SK-N-SH (cell line): ENCODE results near the gene DLGAP5. TPM values are rescaled to one million over a fixed set of nuclear protein-coding genes. Genes with fewer than 3 reads are reported as not detected.

Experiments
- CTCF ChIA-PET: fragments of 300-600, 350-600 bp; formaldehyde crosslinking; extraction: SDS; loops from one replicate; lab custom pipeline; 2021; lab: Yijun Ruan, JAX
- POLR2A ChIA-PET: fragments of 350-600 bp; sonication (Branson Sonifier 250); formaldehyde crosslinking; extraction: SDS; loops from one replicate; lab custom pipeline; 2020; ENCODE audit warnings: antibody characterized with exemption, inconsistent platforms; lab: Yijun Ruan, JAX
- DNase-seq: peaks from one replicate; pipeline ENCODE4 v3.0.0; 2012
- H2AFZ ChIP-seq: fragments of 200-600 bp; sonication (generic); 2 replicates; pipeline ENCODE4 v1.8.1; 2016; ENCODE audit warnings: antibody characterized with exemption, mild to moderate bottlenecking, low read depth
- H3F3A ChIP-seq: fragments of 200-600 bp; sonication (generic); replicated peaks from 2 replicates; pipeline ENCODE3; 2016; ENCODE audit warnings: antibody characterized with exemption, mild to moderate bottlenecking; ENCODE audit not compliant: insufficient read depth
- H3K27ac ChIP-seq, 2 experiments: fragments of 200-500 bp in 1 of 2; fragments of 200-600 bp in 1 of 2; sonication (Bioruptor generic) in 1 of 2; sonication (generic), shearing (Covaris generic) in 1 of 2; 2 replicates each; pipeline versions ENCODE4 v1.5.1 to v1.6.1; 2014 to 2016; ENCODE audit warnings: low read depth in 2 of 2, inconsistent platforms in 1 of 2, low read length in 1 of 2, mild to moderate bottlenecking in 1 of 2, mixed read lengths in 1 of 2
- H3K27me3 ChIP-seq: fragments of 200-600 bp; sonication (generic), shearing (Covaris generic); 2 replicates; pipeline ENCODE4 v1.6.1; 2016; ENCODE audit warnings: mixed run types; ENCODE audit not compliant: insufficient read depth
- H3K36me3 ChIP-seq, 2 experiments: fragments of 200-500 bp in 1 of 2; fragments of 200-600 bp in 1 of 2; sonication (Bioruptor generic) in 1 of 2; sonication (generic) in 1 of 2; replicated peaks in 1 of 2; 2 replicates each; pipeline versions ENCODE3 to v1.5.1; 2014 to 2016; ENCODE audit warnings: low read length in 1 of 2, mild to moderate bottlenecking in 1 of 2; ENCODE audit not compliant: insufficient read depth in 2 of 2, control insufficient read depth in 1 of 2
- H3K4me1 ChIP-seq, 2 experiments: fragments of 200-500 bp in 1 of 2; fragments of 200-600 bp in 1 of 2; sonication (Bioruptor generic) in 1 of 2; sonication (generic), shearing (Covaris generic) in 1 of 2; 2 replicates each; pipeline versions ENCODE4 v1.5.1 to v1.6.1; 2014 to 2016; ENCODE audit warnings: low read depth in 1 of 2, low read length in 1 of 2, mixed run types in 1 of 2; ENCODE audit not compliant: insufficient read depth in 2 of 2, control insufficient read depth in 1 of 2
- H3K4me2 ChIP-seq: fragments of 200-600 bp; sonication (generic), shearing (Covaris generic); 2 replicates; pipeline ENCODE4 v1.6.1; 2017; ENCODE audit warnings: mixed run types
- H3K4me3 ChIP-seq, 2 experiments: fragments of 200-500 bp in 1 of 2; fragments of 200-600 bp in 1 of 2; sonication (Bioruptor generic) in 1 of 2; sonication (generic), shearing (Covaris generic) in 1 of 2; 2 replicates each; pipeline versions ENCODE4 v1.5.1 to v1.8.1; 2014 to 2016; ENCODE audit warnings: low read depth in 2 of 2, inconsistent platforms in 1 of 2, low read length in 1 of 2, mild to moderate bottlenecking in 1 of 2, mixed read lengths in 1 of 2, moderate library complexity in 1 of 2
- H3K79me2 ChIP-seq: fragments of 200-600 bp; sonication (generic); 2 replicates; pipeline ENCODE4 v1.8.1; 2017; ENCODE audit warnings: mild to moderate bottlenecking; ENCODE audit not compliant: insufficient read depth
- H3K9ac ChIP-seq: fragments of 200-600 bp; sonication (generic); 2 replicates; pipeline ENCODE4 v1.6.1; 2017; ENCODE audit warnings: mixed run types
- H3K9me2 ChIP-seq: fragments of 200-600 bp; sonication (generic); 2 replicates; pipeline ENCODE4 v1.6.1; 2017; ENCODE audit warnings: mixed run types
- H3K9me3 ChIP-seq: fragments of 200-600 bp; sonication (generic); 2 replicates; pipeline ENCODE4 v1.6.1; 2017; ENCODE audit warnings: mixed run types, mild to moderate bottlenecking, moderate library complexity
- H4K20me1 ChIP-seq: fragments of 200-600 bp; sonication (generic); 2 replicates; pipeline ENCODE4 v1.6.1; 2017; ENCODE audit warnings: mild to moderate bottlenecking, mixed run types; ENCODE audit not compliant: insufficient read depth
- CTCF ChIP-seq: fragments of 200-600 bp; sonication (generic); IDR thresholded peaks from 2 replicates; pipeline ENCODE4 v1.6.1; 2017; ENCODE audit warnings: antibody characterized with exemption, mild to moderate bottlenecking, moderate library complexity
- EZH2phosphoT487 ChIP-seq: fragments of 200-600 bp; sonication (generic); IDR thresholded peaks from 2 replicates; pipeline ENCODE4 v1.6.1; 2017; ENCODE audit warnings: low read depth, mixed run types, mild to moderate bottlenecking, antibody characterized with exemption, moderate library complexity, borderline replicate concordance
- JUND ChIP-seq: IDR thresholded peaks from 2 replicates; pipeline ENCODE4 v1.4.0; 2012
- MEF2A ChIP-seq: IDR thresholded peaks from 2 replicates; pipeline ENCODE4 v1.4.0; 2012; ENCODE audit warnings: low read depth, borderline replicate concordance
- MXI1 ChIP-seq: IDR thresholded peaks from 2 replicates; pipeline ENCODE4 v1.6.1; 2012; ENCODE audit warnings: mild to moderate bottlenecking, low read depth, low read length, improper control_type of control experiment
- NFIC ChIP-seq: IDR thresholded peaks from 2 replicates; pipeline ENCODE4 v1.4.0; 2012; ENCODE audit warnings: borderline replicate concordance
- NRF1 ChIP-seq: IDR thresholded peaks from 2 replicates; pipeline ENCODE4 v1.6.1; 2012; ENCODE audit warnings: low read depth, mild to moderate bottlenecking, low read length
- PBX3 ChIP-seq: IDR thresholded peaks from 2 replicates; pipeline ENCODE4; 2012
- RAD21 ChIP-seq: IDR thresholded peaks from 2 replicates; pipeline ENCODE4 v1.6.1; 2012; ENCODE audit warnings: mild to moderate bottlenecking, low read length
- RCOR1 ChIP-seq: fragments of 150-350 bp; IDR thresholded peaks from 2 replicates; pipeline ENCODE4 v1.6.1; 2017; ENCODE audit warnings: antibody characterized with exemption, low read length
- REST ChIP-seq: IDR thresholded peaks from 2 replicates; pipeline ENCODE4 v1.6.1; 2012; ENCODE audit warnings: mild to moderate bottlenecking, low read depth, low read length, moderate library complexity
- RXRA ChIP-seq: IDR thresholded peaks from 2 replicates; pipeline ENCODE4 v1.4.0; 2012; ENCODE audit warnings: low read depth, mild to moderate bottlenecking, borderline replicate concordance
- SMC3 ChIP-seq: IDR thresholded peaks from 2 replicates; pipeline ENCODE4 v1.6.1; 2012; ENCODE audit warnings: low read depth, low read length, improper control_type of control experiment
- WGBS: methylation state at CpG from one replicate; pipeline ENCODE4 v1.1.6; 2017; ENCODE audit warnings: low lambda C conversion rate; 5-methylcytosine and 5-hydroxymethylcytosine counted together
- polyA plus RNA-seq, 3 experiments: library from polyadenylated mRNA; depleted of rRNA; stranded (reverse); fragments of >200 nt; gene quantifications; 2 replicates each; pipeline ENCODE4 v1.2.3, GENCODE V29; 2012

DLGAP5 gene
- polyA plus RNA-seq, 1 of the 3 experiments (the other 2 are of a cell fraction): 6.4 TPM

GRCh38 chr14:55192054-55192621 is 753 bp upstream of the DLGAP5 start:
- CTCF ChIA-PET: interaction anchor here (0.7 to 0.8 kb wide), 2 partner anchors 21 to 326 kb away, joined by 3 read pairs; no protein-coding TSS in a partner anchor
- peak overlapping the region; percentile 63; the same call in 1 of the 2 replicates for H3K9ac ChIP-seq
- peak overlapping the region; percentile 95 for H2AFZ ChIP-seq
- H4K20me1 ChIP-seq: no peaks in the 10 kb centered on the region
- no peaks in the 10 kb centered on the region for H3K9me2 ChIP-seq
- peaks cover 42% of the 10 kb centered on the region for H3K79me2 ChIP-seq
- TF ChIP-seq REST (no peak), RCOR1 (no peak), NRF1 (no peak), MEF2A (no peak), RAD21 (no peak), SMC3 (no peak), EZH2phosphoT487 (no peak), CTCF (no peak), RXRA (no peak), PBX3 (no peak), JUND (no peak), NFIC (no peak), MXI1 (no peak)
- POLR2A ChIA-PET: no interaction called here
- H3K9me3 ChIP-seq: no peaks in the 10 kb centered on the region
- H3F3A ChIP-seq: peaks cover 3% of the 10 kb centered on the region
- 56% methylated on average over 11 of the region's 11 CpGs for WGBS
- H3K4me3 ChIP-seq: peak overlapping the region; percentile 79 to 92
- no peaks in the 10 kb centered on the region for H3K27me3 ChIP-seq
- H3K4me2 ChIP-seq: peak overlapping the region; percentile 83
- H3K4me1 ChIP-seq: peaks cover 12 to 13% of the 10 kb centered on the region in 2 experiments
- no peak for DNase-seq
- H3K36me3 ChIP-seq: peaks cover 0 to 3% of the 10 kb centered on the region in 2 experiments
- peak overlapping the region; percentile 29 to 40; a peak in 2 of 4 replicates for H3K27ac ChIP-seq
